HTR-8/SVneo (cell line): ENCODE results near the gene CDHR3.

Experiments used
- DNase-seq: peaks from one replicate; pipeline ENCODE4 v3.0.0; 2011; ENCODE audit warnings: low spot score, mixed read lengths; ENCODE audit not compliant: insufficient read length
- FAIRE-seq: peaks from 2 replicates; lab custom pipeline; 2011; peaks lifted over from hg19 to GRCh38; lab: Jason Lieb, UNC

The CDHR3 gene

GRCh38 chr7:106041140-106041717 is 78.2 kb downstream of the CDHR3 start:
- DNase-seq: peak; percentile 48
- FAIRE-seq: no peak

- DNase-seq (no peak), FAIRE-seq (no peak)
These were observed 79.1 kb downstream of the CDHR3 start for GRCh38 chr7:106042196-106042611.

DNA sequence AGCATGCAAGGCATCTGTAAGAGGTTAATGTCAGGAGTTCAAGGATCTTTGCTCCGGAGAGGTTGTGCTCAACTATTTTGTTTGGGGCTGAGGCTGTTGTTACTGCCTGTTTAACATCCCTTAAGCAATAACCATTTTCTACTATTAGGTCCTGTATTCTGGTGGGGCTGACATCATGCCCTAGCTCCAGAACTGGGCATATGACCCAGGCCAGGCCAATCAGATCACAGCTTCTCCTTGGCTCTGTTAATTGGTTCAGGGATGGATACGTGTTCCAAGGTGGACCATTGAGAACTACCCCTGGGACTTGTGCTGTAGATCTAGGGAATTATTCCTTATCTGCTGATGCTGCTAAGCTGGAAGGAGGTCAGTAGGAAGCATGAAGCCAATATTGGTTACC is 82.1 kb downstream of the CDHR3 start:
- FAIRE-seq (no peak), DNase-seq (no peak)

GRCh38 chr7:106045586-106045985 is 82.5 kb downstream of the CDHR3 start:
- DNase-seq (no peak), FAIRE-seq (no peak)

- no peak for FAIRE-seq
- no peak for DNase-seq
These were observed 84.1 kb downstream of the CDHR3 start for GRCh38 chr7:106047184-106047583.

DNA sequence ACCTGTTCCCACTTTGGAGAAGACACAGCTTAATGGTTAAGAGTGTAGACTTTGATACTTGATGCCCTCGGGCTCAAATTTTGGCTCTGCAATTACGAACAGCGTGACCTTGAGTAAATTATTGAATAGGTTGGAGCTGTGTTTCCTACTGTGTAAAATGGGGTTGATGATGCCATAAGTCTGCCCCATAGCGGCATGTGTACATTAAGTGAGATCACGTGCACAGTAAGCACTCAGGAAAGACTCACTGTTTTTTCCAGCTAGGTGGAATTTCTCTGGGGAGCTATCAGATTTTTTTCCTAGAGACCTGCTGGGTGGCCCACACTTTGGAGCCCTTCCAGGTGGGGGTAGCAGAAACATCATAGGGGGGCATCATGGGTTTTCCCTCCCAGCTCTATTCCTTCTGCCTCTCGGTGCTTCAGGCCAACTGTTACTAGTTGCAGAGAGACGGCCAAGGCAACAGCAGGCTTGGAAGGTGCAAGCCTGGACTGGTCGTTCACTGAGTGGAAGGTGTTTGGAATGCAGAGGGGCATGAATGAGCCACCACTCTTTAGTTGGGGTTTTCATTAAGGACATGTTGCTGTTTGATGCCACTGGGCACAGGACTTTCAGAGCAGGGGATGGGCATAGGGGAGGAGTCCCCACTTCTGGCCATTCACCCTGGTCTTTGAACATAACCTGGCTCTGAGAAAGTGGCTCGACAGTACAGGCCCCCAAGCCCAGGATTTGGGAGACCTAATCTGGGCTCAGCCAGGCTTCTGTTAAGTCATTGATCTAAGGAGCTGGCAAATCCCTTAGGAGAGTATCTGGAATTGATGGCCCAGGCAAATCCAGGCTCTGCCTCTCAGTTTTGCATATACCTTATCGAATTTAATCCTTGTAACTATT is 85.0 kb downstream of the CDHR3 start:
- FAIRE-seq: no peak
- DNase-seq: no peak

DNA sequence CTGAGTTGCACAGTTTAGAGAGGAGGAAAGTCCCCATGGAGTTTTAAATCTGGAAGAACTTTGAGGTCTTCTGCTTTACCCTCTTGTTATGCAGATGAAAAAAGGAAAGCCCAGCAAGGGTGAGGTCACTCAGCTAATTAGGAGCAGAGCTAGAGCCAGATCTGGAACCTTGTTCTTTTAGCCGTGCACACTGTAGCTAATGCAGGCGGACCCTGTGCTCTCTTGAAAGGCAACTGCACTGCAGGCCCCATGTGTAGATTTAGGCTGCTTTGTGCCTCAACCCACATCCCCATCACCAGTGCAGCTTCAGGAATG is 85.6 kb downstream of the CDHR3 start:
- DNase-seq (no peak), FAIRE-seq (no peak)

DNA sequence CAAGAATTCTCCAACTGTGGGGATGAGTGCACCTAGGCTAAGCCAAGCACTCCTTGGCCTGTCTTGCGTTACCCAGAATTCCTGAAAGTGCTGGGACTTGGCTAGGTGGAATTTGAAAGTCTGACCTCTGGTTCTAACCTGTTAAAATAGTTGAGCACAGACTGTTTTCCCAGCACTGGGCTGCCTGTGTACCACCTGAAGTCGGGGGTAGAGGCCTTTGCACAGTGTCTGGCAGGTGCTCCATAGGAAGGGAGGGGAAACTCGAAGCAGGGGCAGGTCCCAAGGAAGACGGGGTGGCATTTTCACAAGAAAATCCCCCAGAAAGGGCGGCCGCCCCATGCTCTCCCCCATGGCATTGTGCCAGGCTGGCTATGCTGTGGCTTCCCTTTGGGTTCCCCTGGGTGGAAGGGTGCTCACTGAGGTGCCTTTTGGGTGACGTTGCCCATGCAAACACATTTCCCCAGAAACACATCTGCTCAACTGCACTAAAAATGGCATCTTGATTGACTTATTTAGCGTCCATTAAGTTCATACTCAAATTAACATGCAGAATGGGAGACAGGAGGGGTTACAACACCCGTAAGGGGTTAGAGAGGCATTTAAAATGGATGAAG is 86.2 kb downstream of the CDHR3 start:
- FAIRE-seq (no peak), DNase-seq (no peak)

GRCh38 chr7:106050002-106050745 is 87.1 kb downstream of the CDHR3 start:
- peak; percentile 53 for DNase-seq
- FAIRE-seq: peak; percentile 23

DNA sequence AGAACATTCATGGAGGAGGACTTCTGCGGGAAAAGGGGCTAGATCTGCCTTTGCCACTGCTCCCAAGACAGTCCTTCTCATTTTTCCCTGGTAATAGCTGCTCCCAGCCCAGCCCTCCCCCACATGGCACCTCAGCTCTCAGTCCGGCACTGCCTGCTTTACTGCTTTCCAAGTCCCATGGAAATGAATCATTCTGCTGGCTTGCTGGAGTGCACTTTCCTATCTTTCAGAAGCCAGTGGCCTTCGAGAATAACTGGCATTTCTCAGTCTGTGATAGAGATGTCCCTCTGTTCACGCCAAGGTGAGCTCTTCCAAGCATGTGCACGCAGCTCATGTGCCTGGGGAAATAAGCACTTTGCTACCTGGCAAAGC is 87.7 kb downstream of the CDHR3 start:
- DNase-seq (no peak), FAIRE-seq (no peak)

DNA sequence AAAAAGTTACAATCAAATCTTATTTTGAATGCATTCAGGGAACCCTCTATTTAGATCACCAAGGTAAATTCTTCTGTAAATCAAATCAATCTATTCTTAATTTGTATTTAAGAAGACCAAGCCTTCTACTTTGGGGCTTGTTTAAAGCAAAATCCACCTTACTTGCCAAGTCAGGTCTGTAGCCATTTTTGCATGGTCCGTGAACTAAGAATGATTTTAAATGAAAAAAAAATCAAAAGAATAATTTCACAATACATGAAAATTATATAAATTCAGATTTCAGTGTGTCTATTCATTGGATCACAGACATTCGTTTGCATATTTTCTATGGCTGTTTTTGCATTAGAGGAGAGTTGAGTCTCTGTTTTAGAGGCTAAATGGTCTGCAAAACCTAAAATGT is 89.6 kb downstream of the CDHR3 start:
- no peak for DNase-seq
- no peak for FAIRE-seq

DNA sequence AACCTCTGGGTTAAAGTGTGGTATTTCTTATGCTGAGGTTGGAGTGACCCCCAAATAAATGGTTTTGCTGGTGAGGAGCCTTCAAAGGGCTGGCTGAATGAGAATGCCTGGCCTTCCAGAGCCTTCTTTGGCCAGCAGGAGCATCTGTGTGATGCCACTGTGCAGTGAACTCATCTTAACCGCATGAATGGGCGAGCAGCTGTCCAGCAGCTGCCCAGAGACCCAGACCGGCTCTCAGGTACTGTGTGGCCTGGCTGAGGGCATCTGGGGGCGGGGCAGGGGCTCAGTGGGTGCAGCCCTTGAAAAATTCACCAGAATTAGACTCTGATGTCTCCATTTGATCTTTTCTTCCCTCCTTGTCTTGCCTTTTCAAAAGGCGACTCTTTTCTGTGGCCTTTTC is 90.0 kb downstream of the CDHR3 start:
- no peak for DNase-seq
- FAIRE-seq: no peak

DNA sequence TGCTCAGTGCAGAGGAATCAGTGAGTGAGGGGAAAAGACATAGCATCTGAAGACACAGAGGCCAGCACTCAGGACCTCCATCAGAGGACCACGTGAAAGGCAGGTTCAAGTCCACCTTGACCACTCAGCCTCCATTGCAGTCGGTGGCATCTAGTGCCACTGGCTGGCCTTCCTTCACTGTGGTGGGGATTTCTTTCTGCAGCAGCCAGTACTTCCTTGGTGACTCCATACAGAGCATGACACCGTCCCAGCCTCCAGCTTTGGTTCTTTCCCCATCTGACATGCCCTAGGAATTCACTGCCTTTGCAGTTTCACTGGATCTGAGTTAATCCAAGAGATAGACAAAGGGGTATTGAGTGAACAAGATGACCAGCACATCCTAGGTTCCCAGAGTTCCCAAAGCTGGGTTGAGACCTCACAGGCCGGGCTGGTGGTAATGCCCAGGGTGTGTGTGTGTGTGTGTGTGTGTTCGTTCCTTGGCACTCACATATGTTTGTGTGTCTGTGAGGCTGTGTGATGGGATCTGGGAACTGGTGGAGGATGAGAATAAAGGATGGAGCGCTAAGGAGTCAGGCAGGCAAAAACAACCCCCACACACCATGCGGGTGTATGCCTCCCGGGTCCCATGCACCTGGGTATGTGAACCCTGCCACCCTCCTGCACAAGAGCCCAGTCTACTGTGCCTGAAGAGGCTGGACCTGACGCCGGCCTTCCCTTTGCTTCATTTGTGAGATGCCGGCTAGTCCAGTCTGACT is 91.3 kb downstream of the CDHR3 start:
- no peak for DNase-seq
- no peak for FAIRE-seq

GRCh38 chr7:106054971-106055532 is 92.0 kb downstream of the CDHR3 start:
- FAIRE-seq: no peak
- no peak for DNase-seq

GRCh38 chr7:106056513-106057203 is 93.6 kb downstream of the CDHR3 start:
- DNase-seq: peak; percentile 74
- no peak for FAIRE-seq

DNA sequence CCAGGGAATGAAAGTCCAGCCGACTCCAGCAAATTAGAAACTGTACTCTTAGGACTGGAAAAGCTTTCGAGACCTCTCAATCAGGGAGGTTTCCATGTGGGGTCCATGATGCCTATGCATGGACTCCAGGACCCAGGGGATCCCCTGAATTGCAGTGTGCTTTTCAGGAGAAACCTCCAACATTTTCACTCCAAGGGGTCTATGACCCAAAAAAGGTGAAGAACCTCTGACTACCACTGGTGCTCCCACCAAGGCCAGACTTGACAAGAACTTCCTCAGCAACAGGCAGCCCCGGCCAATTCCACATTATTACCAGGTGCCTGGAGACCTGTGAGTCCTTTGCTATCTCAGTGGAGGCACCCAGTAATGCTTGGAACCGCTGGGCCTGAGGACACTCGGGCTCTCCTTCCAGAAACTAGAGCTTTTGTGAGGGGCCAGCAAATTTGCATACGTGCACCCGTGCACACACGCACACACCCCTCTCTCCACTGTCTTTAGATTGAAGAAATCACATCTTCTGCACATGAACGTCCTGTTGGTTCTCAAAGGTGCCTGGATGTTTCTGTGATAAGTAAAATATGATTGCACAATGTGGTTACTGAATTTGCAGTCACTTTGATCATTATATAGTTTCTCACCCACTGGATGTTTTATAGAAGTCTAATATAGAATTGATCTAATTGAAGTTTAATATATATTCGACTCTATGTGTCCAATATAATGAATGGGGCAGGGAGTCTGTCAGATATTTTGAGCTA is 94.3 kb downstream of the CDHR3 start:
- no peak for FAIRE-seq
- DNase-seq: no peak

GRCh38 chr7:106057962-106058927 is 95.2 kb downstream of the CDHR3 start:
- DNase-seq (no peak), FAIRE-seq (no peak)
